Measurements from ENCODE around the gene MRPL45.
A peak's percentile ranks its signal among the peaks of the same experiment; 100 is the strongest.
"Not testable (repeated sequence)": the region's sequence is repeated elsewhere in the genome, so short reads cannot be mapped to it uniquely, and the experiment has no call there.

The MRPL45 gene

DNA sequence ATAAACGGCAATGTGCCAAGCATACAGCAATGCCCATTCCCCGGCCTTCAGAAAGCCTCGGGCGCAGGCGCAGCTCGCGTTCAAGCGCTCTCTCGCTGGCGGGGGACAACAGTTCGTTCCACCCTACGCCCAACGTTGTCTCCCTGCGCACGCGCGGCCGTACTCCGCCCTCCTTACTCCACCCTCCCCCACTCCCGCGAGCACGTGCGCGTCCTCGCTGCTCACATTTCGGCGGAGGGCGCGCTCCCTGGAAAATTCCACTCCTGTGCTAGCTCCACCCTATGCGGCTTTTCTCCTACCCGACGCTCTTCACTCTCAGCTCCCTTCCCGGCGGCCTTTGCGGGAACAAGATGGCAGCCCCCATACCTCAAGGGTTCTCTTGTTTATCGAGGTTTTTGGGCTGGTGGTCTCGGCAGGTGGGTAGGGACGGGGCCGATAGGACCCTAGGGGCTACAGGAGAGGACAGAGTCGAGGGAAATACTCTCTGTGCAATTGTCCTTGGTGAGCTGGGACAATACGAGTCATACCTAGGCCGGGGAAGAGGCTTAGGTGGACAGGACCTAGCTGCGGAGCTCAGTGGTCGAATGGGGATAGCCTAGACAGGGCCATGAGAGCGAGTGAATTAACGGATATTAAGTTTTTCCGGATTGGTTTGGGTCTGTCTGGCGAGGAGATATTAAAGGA, at the start of gene MRPL45:
Gene MRPL45, plus strand, starts transcription at position 335 of the 684 bp plus-strand sequence. Its CDS starts 16 bp downstream, at position 351.
- DNase-seq: peak; percentile 99

DNA sequence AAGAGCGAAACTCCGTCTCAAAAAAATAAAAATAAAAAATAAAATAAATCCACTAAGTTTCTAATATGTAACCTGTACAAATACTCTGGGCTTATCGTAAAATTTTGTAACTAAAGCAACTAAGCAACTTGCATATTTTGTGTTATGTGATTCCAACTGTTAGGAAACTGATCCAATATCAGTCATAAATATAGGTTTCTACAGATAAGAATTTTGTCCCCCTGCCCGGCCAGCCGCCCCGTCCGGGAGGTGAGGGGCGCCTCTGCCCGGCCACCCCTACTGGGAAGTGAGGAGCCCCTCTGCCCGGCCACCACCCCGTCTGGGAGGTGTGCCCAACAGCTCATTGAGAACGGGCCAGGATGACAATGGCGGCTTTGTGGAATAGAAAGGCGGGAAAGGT, 43.8 kb upstream of the MRPL45 start:
- not testable (repeated sequence) for DNase-seq

DNA sequence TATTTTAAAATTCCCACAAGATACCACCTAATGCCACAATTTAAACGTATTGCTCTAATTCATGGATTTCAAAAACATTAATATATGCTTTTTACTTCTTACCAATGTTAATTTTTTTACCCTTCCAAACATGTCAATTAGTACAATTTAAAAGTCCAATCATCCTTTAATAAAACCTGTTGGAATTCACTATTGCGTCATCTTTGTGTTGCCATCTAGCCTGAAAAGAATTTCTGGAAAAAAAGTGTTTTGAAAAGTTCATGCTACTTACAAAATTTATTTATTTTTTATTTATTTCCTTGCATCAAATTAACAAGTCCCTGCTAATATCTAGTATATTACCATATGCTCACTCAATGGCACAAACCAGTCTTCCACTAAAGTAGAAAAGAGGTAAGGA, 42.6 kb upstream of the MRPL45 start:
- not testable (repeated sequence) for DNase-seq

DNA sequence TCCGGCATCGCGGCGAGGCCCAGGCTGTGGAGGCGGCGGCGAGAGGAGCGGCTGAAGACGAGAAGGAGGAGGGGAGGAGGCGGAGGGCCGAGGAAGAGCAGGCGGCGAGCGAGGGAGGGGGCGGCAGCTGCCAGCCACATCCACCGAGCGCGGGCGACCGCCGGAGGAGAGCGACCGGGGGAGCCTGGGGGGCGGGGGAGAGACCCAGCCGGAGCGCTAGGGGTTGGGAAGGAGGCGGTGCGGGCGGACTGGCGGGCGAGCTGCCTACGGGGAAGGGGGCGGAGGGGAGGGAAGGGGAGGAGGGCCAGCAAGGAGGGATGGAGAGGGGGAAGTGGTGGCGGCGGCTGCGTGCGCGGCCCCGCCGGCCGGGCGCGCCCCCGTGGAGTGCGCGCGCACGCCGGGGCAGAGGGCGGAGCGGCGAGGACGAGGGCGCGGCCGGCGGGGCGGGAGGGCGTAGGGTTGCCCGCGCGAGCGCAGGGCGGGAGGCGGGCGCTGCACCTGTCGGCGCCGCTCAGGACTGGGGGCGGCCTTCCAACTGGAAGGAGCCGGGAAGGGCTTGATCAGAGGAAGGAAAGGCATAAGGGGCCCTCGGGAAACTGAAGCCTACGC, 39.9 kb upstream of the MRPL45 start:
- peak; percentile 95 for DNase-seq

DNA sequence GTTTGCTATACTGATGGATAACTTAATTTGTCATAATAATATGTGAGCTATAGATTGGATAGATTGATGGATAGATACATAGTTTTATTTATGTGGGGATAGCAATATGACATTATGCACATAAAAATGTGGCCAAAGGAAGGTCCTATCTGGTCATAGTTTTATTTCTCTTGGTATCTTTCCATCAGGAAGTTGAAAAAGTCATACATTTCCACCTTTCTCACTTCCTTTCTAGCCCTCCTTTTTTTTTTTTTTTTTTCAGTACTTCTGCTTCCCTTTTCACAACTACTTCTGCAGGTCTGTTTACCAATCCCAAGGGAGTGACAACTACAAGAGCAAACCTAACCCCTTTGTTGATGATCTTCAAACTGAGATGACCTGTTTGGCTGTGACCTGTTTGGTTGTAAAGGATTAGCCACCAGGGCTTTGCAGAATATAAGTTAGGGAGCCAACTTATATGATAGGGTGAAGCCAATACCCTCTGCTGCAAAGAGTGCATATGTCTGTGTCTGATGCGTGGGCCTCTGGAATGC, 30.9 kb upstream of the MRPL45 start:
- not testable (repeated sequence) for DNase-seq

DNA sequence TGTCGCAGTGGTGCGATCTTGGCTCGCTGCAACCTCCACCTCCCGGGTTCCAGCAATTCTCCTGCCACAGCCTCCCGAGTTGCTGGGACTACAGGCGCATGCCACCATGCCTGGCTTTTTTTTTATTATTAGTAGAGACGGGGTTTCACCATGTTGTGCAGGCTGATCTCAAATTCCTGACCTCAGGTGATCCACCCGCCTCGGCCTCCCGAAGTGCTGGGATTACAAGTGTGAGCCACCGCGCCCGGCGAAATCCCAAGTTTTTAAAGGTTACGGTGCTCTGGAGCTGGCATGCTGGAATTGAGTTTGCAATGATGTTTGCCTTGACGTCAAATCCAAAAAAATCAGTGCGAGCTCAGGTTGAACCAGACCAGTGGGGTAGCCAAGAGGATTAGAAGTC, 30.4 kb upstream of the MRPL45 start:
- DNase-seq: not testable (repeated sequence)

DNA sequence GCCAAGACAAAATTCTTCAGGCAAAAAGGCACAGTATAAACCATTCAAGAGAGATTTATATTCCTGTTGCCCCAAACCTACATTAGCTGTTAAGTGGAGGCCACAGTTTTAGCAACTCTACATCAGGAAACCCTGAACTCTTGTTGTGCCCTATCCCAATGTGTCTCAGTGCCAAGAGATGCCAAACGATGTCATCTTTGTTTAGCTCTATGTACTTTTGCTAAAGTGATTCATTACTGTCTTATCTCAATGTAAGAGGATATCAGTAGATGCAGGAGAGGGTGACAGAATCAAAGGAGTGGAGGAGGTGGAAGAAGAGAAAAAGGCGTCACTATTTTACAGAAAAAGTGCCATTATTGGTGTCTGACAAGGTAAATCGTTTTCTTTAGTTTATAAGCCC, 28.8 kb upstream of the MRPL45 start:
- not testable (repeated sequence) for DNase-seq

DNA sequence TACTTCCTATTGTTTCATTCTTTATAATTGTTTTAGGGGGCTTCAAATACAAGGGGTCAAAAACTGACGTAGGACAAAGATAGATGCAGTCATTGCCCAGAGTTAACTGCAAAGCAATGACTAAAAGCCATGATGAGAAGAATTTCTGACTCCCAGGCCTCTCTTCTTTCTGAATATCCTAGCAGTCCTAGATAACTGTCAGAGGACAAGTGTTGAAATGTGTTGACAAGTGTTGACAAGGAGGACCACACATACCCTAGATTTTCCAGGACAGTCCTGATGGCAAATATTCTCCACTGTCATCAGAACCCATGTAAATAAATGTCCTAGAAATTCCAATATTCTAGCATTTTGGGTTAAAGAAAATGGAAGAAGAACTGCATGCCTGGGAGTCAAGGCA, 27.9 kb upstream of the MRPL45 start:
- DNase-seq: not testable (repeated sequence)

DNA sequence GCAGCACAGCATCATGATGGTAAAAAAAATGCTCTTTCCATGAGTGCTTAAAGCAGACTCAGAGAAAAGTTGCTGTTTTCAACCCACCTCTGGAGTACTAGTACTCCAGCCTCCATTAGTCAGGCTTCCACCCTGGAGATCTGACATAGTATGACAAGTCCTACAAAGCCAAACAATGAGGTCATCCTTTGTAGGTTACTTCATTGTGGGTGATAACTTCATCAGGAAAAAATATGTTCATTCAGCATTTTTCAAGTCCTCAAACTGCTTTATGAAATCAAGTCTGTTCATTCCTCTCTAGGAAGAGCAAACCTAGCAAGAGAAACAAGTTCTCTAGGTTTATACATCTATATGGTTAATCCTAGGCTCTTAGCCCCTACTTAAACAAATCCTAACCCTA, 27.4 kb upstream of the MRPL45 start:
- DNase-seq: not testable (repeated sequence)

DNA sequence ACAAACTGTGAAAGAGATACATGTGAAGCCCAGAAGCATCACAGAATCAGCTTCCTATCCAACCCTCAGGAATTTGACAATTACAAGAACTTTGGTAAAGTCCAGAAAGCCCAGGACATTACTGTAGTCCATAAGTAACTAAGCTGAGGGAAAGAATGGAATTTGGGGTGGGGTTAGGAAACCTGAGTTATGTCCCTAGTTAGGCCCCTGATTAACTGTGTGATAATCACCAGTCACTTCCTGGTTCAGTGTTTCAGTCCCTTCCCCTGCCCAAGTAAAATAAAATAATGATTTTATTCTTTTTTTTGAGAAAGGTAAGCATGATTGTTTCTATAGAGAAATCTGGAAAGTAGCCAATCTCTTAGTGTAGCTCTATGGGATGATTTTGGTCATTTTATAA, 11.0 kb upstream of the MRPL45 start:
- DNase-seq: not testable (repeated sequence)

DNA sequence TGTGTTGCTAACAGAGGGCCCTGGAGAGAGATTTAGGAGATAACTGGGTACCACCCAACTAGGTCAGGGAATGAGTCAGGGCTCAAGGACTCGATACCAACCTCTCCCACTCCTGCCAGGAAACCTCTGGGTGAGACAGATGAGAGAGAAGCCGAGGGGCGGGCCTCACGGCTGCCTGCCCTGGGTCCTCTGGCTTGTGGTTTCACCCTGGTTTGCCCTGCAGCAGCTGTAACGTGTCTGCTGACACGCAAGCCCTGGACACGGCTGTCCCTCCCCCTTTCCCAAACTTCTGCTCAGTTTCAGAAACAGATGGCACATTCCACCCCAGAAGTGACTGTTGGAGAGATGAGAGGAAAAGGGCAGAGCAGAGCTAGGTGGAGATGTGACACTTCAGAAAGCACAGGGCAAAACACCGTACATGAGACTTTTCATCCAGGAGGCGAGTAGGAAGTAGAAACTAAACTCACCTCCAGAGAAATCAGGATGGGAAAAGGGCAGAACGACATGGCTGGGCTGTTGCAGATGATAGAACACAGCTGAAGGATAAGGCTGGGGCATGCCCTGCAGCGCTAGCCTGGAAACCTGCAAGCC, 10.4 kb upstream of the MRPL45 start:
- peak; percentile 57 for DNase-seq

DNA sequence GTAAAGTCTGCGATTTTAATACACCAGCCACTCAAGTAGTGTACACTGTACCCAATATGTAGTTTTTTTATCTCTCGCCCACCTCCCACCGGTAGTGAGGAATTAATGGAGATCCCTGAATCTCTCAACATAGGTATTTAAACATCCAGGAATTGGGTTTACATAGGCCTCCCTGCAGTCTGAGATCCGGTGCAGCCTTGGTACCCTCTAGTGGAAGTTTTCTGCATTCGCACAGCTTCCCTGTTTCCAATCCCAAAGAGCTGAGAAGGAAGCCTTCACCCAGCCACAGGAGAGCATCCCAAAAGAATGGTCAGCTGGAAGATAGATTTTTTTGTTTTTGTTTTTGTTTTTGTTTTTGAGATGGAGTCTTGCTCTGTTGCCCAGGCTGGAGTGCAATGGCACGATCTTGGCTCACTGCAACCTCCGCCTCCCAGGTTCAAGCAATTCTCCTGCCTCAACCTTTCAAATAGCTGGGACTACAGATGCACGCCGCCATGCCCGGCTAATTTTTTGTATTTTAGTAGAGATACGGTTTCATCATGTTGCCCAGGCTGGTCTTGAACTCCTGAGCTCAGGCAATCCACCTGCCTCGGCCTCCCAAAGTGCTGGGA, 8.6 kb upstream of the MRPL45 start:
- DNase-seq: not testable (repeated sequence)

DNA sequence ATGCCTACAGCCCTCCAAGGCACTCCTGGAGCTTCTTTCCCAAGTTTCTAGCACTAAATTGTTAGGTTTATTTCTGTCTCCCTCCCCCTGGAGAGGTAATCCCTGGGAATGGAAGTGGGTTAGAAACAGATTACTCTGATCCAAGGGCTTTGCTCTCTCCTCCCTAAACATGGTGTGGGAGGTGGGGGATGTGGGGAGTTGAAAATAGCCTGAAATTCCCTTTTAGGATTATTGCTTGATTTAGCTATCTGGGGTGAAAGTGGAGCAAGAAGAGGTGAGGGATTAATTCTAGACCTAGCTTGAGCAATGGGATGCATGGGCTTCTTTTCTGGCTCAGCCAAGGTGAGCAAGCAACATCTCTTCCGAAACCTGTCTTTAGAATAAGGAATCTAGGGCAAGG, 7.2 kb upstream of the MRPL45 start:
- not testable (repeated sequence) for DNase-seq

DNA sequence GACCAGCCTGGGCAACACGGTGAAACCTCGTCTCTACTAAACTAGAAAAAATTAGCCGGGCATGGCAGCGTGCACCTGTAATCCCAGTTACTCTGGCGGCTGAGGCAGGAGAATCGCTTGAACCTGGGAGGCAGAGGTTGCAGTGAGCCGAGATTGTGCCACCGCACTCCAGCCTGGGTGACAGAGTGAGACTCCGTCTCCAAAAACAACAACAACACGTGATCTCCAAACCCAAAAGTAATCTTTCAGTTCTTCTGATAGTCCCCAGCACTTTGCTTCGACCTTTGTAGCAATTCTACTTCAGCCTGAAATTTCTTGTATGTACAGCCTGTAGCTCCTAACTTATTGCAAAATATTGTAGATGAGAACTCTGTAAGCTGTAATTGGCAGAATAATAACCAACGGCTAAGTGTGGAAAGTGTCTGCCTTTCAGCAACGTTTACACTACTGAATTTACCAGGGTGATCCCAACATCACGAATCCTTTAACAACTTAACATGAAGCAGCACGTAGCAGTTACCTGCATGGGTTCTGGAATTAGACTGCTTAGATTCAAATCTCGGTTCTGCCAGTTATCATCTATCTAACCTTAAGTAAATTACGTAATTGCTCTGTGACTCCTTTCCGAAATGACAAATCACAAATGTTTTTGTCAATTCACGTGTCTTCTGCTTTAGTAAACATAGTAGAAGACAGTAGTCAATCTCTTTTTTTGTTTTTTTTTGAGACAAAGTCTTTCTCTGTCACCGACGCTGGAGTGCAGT, 1.2 kb upstream of the MRPL45 start:
- not testable (repeated sequence) for DNase-seq

DNA sequence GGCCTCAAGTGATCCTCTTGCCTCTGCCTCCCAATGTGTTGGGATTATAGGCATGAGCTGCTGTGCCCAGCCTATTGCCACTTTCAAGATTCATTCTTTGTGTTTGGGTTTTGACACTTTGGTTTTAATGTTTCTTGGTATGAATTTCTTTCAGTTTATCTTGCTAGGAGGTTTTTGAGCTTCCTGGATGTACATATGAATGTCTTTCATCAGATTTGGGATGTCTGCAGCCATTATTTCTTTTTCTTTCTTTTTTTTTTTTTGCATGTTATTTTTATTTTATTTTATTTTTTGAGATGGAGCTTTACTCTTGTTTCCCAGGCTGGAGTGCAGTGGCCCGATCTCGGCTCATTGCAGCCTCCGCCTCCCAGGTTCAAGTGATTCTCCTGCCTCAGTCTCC, 18.5 kb downstream of the MRPL45 start:
- no peak for DNase-seq

DNA sequence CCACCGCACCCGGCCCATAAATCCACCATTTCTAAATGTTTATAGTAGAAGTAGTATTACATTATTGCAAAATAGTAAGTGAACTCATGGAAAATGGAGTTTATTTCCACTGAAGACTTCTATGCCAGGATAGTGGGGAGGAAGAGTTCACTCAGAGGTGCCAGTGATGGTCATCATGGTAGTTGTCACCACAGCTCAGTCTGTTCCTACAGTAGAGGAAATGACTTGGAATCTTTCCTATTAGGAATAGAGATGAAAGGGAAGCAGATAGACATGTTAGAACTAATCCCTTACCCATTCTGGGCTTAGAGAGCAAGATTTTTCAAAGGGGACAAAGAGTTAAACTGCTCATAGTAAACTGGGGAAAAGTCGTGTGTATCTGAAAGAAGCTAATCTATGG, 20.1 kb downstream of the MRPL45 start:
- DNase-seq: no peak

DNA sequence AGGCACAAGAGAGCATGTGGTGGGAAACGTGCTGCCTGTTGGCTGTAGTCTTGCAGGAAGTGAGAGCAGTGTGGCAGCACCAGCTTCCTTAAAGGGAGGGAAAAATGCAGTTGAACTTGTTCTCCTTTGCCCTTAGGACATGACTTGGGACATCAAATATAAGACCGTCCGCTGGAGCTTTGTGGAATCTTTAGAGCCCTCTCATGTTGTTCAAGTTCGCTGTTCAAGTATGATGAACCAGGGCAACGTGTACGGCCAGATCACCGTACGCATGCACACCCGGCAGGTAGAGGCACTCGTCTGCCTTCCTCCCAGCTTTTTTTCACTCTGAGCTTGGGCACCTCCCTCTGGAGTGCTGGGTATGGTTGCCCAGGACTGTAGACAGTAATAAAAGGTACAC, 23.5 kb downstream of the MRPL45 start:
- no peak for DNase-seq

DNA sequence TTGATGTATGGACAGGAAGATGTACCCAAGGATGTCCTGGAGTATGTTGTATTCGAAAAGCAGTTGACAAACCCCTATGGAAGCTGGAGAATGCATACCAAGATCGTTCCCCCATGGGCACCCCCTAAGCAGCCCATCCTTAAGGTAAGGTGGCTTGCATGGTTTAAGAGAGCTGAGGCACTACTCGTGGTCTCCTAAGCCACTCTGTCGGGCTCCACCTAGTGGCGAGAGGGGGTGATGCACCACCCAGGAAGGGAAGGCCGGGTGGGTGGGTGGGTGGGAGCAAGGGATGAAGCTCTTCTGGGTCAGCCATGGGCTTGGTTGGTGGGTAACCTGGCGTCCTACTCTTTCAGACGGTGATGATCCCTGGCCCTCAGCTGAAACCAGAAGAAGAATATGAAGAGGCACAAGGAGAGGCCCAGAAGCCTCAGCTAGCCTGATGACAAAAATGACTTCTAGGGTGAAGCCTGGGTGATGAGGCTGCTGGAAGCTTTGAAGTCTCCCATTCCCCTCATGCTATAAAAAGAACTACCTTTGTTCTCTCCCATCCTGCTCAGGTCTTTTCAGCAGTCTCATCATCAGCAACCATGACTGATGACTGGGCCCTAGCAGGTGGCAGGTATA, 25.3 kb downstream of the MRPL45 start:
- peak; percentile 52 for DNase-seq

DNA sequence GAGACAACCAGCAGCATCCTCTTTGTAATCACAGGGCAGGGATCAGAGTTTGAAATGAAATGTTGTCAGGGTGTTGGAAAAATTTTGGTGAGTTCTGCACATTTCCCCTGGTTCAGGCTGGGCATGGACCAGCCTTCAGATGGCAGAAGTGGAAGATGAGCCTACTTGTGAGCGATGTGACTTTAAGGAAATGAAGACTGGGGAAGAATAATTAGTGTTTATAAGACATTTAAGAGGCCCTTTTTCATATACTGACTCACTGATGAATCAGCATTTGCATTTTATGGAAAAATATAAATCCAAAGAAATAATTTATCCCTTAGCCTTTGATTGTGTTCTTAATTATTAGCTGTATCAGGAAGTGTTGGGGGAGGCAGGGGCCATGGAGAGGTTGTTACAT, 25.9 kb downstream of the MRPL45 start:
- DNase-seq: no peak

DNA sequence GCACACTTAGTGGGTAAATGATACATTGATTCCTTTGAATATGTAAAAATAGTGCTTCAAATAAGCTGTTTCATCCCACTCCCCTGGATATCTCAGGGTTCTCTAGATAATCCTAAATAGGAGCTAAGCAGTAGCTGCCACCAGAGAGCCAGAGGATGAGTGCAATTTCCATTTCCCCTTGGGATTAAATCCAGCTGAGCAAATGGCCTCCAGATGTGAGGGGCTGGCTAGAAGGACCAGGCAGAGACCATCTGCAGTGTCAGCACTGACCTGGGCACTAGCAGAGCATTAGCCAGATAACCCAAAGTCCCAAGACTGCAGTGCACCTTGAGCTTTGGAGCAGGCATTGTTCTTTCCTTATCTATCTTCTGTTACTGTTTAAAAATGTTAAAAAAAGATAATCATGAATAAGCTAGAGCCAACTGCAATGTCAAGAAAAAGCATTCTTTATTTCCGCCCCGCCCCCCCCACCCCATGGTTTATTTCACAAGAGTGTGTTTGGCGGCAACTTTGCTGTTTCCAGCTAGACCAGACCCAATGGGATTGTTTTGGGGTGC, 27.3 kb downstream of the MRPL45 start:
- no peak for DNase-seq

DNA sequence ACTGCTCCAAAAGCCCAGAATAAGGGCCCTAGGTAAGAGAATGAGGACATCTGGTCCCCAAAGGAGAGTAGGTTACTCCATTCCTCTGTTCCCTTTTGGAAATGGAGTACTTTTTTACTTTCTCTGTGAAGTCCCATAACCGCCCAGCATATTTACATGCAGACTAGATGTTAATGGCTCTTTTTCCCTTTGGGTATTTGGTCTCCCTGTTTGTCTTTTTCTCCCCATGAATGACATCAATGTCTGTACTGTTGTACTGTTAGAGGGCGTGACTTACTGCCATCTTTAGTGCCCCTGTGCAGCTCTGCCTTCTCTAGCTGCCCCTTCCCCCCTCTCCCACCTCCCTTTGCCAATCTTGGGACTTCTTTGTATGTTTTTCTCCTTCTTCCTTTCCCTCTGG, 27.8 kb downstream of the MRPL45 start:
- no peak for DNase-seq

All from femur (tissue), 1 donor.